ENCODE results near the gene H19. TPM values are rescaled to one million over a fixed set of nuclear protein-coding genes. Genes with fewer than 3 reads are reported as not detected.

The H19 gene
- total and polyA plus RNA-seq, 2 of the 8 experiments (the other 6 are each of a cell fraction or from before 2014, with no cell fraction given): 5.2 to 10.0 TPM

DNA sequence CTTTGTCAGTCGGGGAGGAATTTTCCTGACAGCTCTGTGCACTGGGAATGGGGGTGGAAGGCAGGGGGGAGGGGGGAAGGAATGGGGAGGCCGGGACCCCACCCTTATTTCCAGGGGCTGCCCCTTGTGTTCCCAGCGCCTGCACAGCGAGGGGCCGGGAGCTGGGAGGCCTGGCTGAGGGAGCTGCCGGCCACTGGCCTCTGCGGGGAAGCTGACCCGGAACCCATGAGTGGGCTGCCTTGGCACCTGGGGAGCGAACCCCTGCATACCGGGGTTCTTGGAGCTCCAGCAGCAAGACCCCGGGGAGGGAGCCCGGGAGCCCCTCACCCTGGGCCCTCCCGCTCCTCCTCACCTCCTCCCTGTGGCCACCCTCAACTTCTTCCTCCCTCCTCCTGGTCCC is 3.5 kb downstream of the H19 start (continued):
- TF ChIP-seq, protein P1, sequence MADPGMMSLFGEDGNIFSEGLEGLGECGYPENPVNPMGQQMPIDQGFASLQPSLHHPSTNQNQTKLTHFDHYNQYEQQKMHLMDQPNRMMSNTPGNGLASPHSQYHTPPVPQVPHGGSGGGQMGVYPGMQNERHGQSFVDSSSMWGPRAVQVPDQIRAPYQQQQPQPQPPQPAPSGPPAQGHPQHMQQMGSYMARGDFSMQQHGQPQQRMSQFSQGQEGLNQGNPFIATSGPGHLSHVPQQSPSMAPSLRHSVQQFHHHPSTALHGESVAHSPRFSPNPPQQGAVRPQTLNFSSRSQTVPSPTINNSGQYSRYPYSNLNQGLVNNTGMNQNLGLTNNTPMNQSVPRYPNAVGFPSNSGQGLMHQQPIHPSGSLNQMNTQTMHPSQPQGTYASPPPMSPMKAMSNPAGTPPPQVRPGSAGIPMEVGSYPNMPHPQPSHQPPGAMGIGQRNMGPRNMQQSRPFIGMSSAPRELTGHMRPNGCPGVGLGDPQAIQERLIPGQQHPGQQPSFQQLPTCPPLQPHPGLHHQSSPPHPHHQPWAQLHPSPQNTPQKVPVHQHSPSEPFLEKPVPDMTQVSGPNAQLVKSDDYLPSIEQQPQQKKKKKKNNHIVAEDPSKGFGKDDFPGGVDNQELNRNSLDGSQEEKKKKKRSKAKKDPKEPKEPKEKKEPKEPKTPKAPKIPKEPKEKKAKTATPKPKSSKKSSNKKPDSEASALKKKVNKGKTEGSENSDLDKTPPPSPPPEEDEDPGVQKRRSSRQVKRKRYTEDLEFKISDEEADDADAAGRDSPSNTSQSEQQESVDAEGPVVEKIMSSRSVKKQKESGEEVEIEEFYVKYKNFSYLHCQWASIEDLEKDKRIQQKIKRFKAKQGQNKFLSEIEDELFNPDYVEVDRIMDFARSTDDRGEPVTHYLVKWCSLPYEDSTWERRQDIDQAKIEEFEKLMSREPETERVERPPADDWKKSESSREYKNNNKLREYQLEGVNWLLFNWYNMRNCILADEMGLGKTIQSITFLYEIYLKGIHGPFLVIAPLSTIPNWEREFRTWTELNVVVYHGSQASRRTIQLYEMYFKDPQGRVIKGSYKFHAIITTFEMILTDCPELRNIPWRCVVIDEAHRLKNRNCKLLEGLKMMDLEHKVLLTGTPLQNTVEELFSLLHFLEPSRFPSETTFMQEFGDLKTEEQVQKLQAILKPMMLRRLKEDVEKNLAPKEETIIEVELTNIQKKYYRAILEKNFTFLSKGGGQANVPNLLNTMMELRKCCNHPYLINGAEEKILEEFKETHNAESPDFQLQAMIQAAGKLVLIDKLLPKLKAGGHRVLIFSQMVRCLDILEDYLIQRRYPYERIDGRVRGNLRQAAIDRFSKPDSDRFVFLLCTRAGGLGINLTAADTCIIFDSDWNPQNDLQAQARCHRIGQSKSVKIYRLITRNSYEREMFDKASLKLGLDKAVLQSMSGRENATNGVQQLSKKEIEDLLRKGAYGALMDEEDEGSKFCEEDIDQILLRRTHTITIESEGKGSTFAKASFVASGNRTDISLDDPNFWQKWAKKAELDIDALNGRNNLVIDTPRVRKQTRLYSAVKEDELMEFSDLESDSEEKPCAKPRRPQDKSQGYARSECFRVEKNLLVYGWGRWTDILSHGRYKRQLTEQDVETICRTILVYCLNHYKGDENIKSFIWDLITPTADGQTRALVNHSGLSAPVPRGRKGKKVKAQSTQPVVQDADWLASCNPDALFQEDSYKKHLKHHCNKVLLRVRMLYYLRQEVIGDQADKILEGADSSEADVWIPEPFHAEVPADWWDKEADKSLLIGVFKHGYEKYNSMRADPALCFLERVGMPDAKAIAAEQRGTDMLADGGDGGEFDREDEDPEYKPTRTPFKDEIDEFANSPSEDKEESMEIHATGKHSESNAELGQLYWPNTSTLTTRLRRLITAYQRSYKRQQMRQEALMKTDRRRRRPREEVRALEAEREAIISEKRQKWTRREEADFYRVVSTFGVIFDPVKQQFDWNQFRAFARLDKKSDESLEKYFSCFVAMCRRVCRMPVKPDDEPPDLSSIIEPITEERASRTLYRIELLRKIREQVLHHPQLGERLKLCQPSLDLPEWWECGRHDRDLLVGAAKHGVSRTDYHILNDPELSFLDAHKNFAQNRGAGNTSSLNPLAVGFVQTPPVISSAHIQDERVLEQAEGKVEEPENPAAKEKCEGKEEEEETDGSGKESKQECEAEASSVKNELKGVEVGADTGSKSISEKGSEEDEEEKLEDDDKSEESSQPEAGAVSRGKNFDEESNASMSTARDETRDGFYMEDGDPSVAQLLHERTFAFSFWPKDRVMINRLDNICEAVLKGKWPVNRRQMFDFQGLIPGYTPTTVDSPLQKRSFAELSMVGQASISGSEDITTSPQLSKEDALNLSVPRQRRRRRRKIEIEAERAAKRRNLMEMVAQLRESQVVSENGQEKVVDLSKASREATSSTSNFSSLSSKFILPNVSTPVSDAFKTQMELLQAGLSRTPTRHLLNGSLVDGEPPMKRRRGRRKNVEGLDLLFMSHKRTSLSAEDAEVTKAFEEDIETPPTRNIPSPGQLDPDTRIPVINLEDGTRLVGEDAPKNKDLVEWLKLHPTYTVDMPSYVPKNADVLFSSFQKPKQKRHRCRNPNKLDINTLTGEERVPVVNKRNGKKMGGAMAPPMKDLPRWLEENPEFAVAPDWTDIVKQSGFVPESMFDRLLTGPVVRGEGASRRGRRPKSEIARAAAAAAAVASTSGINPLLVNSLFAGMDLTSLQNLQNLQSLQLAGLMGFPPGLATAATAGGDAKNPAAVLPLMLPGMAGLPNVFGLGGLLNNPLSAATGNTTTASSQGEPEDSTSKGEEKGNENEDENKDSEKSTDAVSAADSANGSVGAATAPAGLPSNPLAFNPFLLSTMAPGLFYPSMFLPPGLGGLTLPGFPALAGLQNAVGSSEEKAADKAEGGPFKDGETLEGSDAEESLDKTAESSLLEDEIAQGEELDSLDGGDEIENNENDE (IDR thresholded peaks at IDR 0.05; ENCODE audit: insufficient replicate concordance, low read length): no peak
- TF ChIP-seq BACH1 (IDR thresholded peaks at IDR 0.05; ENCODE audit: low read length) (no peak), SUZ12 (IDR thresholded peaks at IDR 0.05; ENCODE audit: low read length) (no peak), BCL11A (IDR thresholded peaks at IDR 0.05; ENCODE audit: low read depth in 2 of 2, low read length in 2 of 2) (no peak), RAD21 (IDR thresholded peaks at IDR 0.05 in 1 of 2, conservative IDR thresholded peaks at IDR 0.05 in 1 of 2; ENCODE audit: low read depth in 2 of 2, low read length in 2 of 2) (no peak), ZNF274 (IDR thresholded peaks at IDR 0.05; ENCODE audit: borderline replicate concordance, extremely low read depth, low read length) (no peak), SIRT6 (IDR thresholded peaks at IDR 0.05; ENCODE audit: low read length) (no peak), KDM1A (IDR thresholded peaks at IDR 0.05; ENCODE audit: borderline replicate concordance, low read length) (no peak), SP2 (IDR thresholded peaks at IDR 0.05; ENCODE audit: low read length) (no peak), POU5F1 (IDR thresholded peaks at IDR 0.05; ENCODE audit: low read depth, low read length) (no peak)
